HEK293 (cell line): Measurements from ENCODE around the gene APBA1.

ENCODE experiments used
- ZBTB17 ChIP-seq: fragments of 450-650 bp; formaldehyde crosslinking; IDR thresholded peaks from 2 replicates; pipeline ENCODE4 v1.5.1; 2016; ENCODE audit warnings: missing biosample characterization, missing genetic modification characterization
- ZNF138 ChIP-seq: fragments of 450-650 bp; formaldehyde crosslinking; IDR thresholded peaks from 2 replicates; pipeline ENCODE4 v1.5.1; 2016; ENCODE audit warnings: missing biosample characterization, missing genetic modification characterization, borderline replicate concordance
- ZNF169 ChIP-seq: fragments of 450-650 bp; formaldehyde crosslinking; IDR thresholded peaks from 2 replicates; pipeline ENCODE4 v1.5.1; 2016; ENCODE audit warnings: missing biosample characterization, missing genetic modification characterization
- ZNF23 ChIP-seq: fragments of 450-650 bp; formaldehyde crosslinking; IDR thresholded peaks from 2 replicates; pipeline ENCODE4 v1.5.1; 2016; ENCODE audit warnings: missing biosample characterization, missing genetic modification characterization, borderline replicate concordance
- ZNF792 ChIP-seq: fragments of 450-650 bp; formaldehyde crosslinking; IDR thresholded peaks from 2 replicates; pipeline ENCODE4 v1.5.1; 2016; ENCODE audit warnings: missing biosample characterization, missing genetic modification characterization

- TF ChIP-seq ZNF23 (tag by site-specific recombination), result no peak
- TF ChIP-seq ZNF792 (tag by site-specific recombination), result no peak
- TF ChIP-seq ZNF169 (tag by site-specific recombination), result no peak
- TF ChIP-seq ZNF138, result no peak
- no peak for TF ChIP-seq ZBTB17 (tag by site-specific recombination)
These were observed 42.9 kb upstream of the APBA1 start for GRCh38 chr9:69715096-69715495.
